HG02588 (cell line): Measurements from ENCODE around the gene AXIN2.

Experiments
- ATAC-seq: cut with Tn5 transposase; IDR thresholded peaks from one replicate; pipeline ENCODE4 v1.9.1; 2021; ENCODE audit warnings: mild to moderate bottlenecking, moderate library complexity; ENCODE audit not compliant: unreplicated experiment

AXIN2 gene

DNA sequence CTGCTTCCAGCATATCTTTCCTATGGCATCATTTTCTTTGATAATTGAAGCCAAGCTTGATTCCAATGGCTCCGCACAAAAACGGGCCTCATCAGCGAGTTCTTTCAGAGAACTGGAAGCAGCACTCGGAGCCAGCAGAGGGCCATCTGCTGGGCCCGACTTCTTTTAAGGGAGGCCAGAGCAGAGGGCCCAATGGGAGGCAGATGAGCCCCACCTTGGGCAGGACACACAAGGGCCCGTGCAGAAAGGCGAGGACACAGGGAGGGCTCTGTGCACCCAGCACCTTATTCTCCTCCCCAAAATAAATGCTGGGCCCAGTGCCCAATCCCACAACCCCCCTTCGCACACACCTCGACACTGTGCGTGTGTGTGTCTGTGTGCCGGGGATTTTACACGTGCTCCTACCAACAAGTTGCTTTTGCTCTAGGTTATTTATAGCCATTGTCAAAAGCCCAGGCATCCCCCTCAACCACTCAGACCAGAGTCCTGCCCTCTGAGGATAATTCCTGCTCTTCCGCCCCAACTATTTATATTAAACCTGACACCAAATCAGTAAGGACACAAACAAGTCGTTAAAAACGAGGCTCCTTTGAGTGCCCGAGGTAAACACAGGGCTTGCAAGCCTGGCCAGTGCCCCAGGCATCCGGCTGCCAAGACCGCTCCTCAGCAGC, 6.8 kb downstream of the AXIN2 start:
- ATAC-seq, result no peak

DNA sequence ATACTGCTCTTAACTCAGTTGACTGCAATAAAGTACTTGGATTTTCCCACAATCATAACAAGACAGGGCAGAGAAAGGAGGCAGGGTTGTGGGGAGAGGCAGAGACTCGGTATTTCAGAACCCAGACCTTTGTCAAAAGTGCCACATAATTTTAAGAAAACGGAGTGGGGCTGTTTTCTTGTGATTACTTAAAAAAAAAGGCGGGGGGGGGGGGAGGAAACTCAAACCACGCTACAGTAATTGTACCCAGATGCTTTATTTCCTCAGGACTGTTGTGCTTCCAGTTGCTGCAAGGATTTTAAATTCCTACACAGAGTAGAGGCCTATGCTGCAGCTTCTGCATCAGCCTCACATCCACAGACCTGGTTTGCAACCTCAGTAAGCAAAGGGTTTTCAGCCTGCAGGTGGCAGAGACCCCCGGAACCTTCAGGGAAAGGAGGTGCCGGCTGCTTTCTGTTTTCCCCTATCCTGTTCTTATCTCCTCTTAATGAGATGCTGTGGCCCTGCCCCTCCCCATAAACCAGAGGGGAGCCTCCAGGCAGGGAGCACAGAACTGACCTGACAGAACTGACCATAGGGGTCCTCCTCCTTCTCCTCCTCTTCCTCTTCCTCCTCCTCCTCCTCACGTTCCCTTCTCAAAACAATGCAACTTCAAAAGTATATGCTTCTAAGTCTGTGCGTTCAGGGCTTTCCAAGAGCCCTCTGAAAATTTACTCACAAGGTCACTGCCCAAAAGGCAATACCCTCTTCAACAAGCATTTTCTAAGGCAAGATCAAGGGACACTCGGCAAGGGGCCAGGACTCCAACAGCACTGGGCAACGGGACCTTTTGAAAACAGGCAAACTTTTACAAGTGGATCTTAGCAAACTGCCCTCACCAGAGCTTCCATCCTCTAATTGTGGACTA, 7.5 kb downstream of the AXIN2 start:
- ATAC-seq, result no peak

DNA sequence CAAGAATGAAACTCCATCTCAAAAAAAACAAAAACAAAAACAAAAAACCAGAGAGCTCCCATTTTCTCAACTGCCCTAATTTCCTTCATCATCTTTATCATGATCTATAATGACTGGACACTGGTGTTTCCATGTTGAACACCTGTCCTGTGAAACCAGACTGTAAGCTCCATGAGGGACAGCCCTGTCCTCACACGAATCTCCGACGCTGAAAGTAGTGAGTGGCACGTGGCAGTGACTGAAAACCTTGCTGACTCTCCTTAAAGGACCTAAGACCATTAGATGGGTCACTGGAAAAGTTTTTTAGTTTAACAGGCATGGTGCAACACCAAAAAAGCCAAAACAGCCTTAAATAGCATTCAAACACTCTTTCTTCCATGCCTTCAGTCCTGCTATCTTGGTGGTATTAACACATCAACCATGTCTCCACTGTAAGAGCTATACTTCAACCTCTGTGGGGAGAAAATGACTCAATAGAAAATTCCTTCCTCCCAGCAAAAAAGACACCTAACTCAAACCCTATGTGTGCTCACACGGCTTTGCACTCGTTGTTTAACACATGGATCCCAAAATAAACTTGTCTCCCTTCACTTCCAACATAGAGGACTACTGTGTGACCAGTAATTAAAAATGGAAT, 8.3 kb downstream of the AXIN2 start:
- no peak for ATAC-seq

DNA sequence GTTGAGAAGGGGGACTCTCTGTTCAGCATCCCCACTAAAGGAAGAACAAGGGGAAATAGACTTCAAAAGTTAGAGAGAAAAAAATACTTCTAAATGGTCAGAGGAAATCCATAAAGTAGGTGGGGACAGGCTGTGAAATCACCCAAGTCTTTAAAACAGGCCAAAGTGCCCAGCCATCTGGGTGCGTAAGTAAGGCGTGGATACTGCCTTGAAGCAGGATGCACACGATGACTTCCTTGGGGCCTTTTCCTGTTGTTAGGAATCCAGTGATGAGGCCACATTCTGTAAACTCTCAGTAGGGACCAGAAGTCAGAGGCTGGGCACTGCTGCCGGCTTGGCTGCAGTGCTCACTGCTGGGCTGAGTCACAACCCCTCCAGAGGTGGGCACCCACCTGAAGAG, 9.2 kb downstream of the AXIN2 start:
- ATAC-seq, result no peak

DNA sequence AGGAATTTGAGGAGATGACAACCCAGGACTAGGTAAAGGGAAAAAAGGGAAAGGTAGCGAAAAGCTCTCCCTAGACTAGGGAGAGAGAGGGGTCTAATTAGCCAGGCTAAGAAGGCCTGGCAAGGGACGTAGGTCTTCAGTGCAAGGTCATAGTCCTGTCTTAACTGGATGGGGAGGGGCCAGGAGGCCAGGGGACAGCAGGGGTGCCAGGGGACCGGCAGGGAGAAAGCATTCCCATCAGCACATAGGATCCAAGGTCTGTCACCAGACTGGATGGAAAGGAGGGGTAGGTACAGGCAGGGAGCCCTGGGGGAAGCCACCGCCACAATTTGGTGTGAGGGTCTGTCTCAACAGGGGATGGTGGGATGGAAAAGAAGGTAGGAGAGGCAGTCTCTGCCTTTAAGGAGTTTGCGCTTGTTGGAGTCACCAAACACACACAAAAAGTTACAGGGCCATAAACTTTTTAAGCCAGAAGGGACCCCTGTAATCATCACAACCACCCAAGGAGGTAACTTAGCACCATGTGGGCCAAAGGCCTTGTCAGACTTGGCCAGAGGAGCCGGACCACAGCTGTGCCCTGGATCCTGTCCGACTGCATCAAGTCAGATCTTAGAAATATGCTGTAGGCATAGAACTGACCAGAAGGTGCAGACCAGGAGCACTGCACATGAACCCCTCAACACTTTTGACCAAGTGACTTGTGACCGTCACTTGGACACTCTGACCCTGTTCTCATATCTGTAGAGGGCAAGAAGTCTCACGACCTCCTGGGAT, 10.0 kb downstream of the AXIN2 start:
- ATAC-seq, result no peak

DNA sequence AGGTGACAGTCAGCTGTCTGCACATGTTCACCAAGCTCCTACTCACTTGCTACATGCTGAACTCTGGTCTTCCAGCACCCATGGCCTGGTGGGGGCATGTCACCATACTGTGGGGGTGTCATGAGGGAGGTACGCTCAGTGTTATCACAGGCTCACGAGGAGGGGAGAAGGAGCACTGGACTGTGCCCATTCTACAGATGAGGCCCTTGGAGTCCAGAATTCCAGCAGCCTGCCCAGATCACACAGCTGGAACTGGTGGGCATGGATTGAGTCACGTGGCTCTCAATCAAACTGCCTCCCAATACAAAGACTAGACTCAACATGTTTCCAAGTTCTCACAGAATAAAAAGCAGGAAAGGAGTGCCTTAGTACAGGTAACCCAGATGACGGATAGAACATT, 10.7 kb downstream of the AXIN2 start:
- no peak for ATAC-seq

DNA sequence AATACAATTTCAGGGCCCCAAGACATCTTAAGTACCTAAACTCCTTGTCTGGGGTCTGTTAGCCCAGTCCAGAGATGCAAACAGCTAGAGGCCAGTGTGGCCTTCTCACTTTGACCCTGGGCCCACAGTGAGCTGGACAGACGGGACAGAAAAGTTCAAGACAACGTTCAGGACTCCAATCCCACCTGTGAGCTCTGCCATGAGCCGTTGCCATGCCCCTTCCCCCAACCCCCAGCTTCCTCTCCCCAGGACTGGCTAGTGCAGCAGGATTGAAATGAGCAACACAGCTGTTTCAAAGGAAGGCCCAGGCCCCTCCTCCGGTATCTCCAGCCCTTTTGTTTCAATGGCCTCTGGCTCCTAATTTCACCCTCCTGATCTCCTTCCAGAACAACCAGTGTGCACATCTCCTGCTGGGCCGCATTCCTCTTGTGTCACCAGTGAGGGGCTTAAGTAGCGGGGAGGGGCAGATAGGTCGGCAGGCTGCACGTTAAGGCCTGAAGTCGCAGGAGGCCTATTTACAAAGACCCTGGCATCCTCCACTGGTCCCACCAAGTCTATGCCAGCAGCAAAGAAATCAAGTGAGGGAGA, 11.3 kb downstream of the AXIN2 start:
- no peak for ATAC-seq

DNA sequence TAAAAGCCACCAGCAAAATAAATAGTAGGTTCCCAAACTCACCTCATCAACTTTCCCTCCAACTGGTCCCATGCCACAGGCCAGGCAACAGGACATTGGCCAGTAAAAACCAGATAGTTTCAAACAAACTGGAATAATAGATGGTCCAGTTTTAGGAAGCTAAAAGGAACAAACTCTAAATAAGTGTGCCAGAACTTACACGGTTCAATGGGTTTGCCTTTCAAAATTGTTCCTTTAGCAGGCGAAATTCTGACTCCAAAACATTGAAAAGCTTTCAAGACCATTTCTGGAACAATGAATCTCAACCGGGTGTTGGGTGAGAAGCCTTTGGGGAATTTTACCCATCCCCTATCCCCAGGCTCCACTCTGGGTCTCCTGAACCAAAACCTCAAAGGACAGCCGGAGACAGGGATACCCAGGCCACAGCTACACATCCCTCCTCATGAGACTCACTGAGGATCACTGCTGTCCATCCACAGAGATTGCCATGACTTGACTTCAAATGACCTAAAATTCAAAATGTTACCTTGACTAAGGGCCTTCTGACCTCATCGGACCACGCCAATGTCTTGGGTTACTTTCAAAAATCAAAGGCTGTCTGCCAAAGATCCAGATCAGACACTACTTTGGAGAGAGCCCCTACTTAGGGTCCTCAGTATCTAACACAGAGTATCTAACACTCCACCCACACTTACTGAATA, 13.0 kb downstream of the AXIN2 start:
- no peak for ATAC-seq

DNA sequence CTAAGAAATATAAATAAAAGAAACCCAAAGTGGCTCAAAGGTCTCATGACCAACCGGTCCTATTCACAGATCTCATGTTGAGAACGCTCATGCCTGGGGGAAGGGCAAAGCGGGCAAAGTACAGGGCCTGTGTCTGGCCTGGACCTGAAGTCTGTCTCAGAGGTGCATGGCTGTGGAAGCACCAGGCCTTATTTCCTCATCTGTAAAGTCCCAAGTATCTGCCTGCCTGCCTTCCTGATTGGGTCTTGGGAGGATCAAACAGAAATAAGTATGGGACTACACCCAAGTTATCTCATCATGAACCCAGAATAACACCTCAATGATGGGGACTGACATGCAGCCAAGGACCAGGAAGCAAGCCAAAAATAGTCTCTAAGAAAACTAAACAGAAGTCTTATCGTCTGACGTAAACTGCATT, 14.2 kb downstream of the AXIN2 start:
- ATAC-seq, result no peak

DNA sequence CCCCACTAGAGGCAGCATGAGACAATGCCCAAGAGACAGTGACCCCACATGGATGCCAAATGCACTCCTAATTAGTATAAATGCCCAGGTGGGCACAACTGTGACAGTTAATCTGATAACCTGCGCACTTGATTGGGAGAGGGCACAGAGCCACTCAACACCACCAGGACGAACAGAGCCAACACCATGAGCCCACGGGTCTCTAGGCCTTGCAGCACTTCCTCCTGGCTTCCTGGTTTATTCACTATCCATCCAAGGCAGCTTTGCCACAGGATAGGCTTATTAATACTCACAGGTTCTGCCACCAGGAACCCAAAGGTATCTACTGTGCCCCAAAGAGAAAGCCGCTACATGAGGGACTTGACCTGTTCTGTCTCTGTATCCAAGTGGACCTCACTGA, 14.9 kb downstream of the AXIN2 start:
- no peak for ATAC-seq

DNA sequence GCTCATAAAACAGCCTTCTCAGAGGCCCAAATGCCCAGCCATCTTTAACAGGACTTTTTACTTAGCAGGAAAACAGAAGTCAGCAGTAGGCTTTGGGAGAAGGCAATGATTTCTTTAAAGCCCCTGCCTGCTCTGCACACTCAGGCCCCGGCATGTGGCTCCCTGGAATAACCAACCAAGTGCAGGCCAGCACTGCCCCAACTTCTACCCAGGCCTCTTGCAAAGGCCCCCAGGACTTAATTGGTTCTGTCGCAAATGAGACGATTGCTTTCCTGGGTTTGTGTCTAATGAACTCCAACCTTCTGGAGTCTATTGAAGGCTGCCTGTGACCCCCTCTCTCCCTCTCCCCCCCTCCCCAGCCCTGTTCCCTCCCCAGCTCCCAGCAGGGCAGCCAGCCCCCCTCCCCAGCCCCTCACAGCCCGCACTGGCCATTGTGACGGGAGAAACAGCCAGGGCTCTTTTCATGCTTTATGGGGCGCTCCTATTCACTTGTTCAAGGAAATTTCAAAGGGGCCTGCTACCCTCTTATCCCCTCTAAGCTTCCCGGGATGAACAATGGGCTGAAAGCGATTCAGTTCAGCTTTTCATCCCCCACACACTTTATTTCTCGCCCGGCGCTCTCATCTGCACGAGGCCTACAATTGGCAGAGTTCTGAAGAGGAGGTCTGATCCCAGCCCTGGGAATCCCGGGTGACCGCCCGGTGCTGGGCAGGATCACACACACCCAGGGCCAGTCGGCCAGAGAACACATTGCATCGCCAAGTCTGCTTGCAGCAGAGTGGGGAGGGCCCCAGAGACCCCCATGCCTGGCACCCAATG, 15.5 kb downstream of the AXIN2 start:
- ATAC-seq, result no peak

DNA sequence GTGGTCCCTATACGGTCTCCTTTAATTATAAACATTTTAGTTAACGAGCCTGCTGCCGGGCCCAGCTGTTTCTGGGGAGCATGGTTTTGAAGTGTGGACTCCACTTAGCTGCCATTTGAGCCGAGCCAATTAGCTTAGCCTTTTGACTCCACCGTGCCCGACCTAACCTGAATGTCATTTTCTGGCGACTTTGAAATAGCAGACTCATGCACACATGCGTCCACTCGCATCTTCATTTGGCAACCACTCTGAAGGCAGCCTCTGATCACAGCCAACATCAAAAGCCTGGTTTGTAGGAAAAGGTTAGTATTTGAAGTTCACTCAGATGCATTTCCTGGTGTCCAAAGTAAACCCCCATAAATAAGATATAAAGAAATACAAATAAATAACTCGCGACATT, 16.8 kb downstream of the AXIN2 start:
- ATAC-seq, result no peak

DNA sequence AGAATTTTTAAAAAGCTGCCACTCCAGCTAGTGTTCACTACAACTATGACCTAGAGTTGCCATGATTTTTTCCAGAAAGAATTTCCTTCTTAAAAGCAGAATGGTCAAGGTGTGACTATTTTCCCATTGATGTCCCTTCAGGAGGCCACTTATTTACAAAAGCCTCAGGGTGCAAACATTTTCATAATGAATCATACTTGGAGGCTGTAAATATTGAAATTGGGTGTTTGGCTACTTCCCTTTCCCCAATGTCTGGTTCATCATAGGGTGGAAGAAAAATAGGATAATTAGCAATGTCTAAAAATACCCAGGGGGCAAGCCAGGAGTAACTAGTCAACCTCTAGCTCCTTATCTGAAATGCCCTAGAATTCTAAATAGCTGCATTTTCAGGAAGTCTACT, 18.8 kb downstream of the AXIN2 start:
- no peak for ATAC-seq

DNA sequence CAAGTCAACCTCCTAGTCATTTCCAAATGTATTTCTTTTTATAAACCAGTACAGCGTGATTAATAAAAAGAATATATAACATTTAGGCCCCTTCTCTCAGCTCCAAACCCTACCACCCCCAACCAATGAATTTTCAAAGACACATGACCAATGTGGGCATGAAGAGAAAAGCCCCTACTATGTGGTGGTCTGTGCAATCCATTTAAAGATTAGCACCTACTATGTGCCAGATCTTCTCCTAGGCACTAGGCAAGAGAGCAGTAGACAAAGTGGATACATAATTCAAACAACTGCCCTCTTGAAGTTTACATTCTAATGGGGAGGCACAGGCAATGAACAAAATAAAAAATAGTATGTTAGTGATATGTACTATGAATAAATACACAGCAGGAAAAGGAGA, 19.4 kb downstream of the AXIN2 start:
- no peak for ATAC-seq

DNA sequence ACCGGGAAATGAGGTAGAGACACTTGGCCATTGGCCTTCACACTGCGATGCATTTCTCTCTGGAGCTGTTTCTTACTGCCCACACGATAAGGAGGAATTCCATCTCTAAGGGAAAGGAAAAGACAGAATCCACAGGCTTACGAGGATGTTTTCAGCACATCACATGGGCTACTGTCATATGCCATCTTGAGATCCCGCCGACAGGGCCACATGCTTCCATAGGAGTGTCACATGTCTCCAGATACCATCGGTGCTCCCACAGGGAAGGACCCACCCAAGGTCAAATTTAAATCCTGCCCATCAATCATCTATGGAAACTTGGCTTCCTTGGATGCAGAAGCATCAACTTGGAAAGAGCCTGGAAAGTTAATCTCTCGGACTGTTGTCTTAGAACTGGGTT, 20.0 kb downstream of the AXIN2 start:
- no peak for ATAC-seq

DNA sequence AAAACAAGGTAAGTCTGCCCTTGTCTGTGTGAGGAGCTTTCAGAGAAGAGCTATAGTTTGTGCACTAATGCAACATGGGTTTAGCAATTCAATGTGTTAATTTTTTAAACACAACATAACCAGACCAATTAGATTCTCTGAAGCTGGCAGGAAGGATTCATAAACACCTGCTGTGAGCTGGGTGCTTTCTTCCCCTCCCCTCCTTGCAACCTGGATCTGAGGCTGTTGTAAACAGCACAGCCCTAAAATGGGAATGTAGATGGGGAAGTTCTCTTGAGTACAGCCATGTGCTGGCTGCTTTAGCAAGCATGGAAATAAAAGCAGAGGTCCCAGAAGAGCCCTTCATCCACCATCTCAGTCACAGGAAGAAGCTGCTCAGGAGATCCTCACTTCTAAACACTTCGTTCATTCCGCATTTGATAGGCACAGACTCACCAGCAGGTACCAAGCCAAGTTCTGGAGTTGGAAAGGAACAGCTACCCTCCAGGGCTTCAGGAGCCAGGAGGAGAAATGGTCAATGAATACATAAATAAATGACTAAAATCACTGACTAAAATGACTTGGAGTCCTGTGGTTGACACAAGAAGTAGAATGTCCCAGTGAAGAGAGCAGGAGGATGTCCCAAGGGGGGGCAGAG, 21.7 kb downstream of the AXIN2 start:
- ATAC-seq, result no peak

DNA sequence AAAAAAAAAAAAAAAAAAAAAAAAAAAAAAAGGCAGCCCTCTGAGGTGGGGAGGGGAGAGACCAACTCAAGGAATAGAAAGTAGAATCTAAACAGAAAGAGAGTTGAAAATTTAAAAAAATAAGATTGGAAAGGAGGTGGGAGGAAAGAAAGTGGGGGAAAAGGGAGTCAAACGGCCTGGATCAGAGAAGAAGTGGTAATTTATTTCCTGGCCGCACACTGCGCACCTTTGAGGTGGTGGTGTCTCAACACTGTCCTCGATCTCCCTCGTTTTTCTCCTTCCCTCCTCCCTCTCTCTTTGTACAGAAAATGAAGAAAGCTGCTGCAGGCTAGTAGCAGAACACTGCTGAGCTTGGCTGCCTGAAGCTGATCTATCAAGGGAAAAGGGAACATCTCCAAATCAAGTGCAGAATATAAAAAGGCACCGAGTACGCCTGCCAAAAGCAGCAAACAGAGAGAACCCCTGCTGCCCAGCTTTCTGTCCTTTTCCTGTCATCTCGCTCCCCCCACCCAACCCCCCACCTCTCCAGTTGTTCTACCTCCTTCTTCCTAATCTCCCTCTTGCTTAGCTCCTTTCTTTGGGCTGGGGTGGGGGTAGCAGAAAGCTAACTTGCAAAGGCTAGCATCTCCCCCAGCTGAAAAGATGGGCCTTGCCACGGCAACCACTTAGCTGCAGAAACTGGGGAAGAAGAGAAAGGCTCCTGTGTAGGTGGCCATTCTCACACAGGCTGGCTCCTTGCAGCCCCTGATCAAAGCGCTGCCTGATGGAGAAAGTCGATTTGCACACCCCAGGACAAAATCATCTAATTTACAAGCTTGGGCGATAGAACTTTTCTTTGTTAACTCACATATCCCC, 22.5 kb downstream of the AXIN2 start:
- no peak for ATAC-seq
